ENCODE measurements around the gene TAOK3. TPM values are rescaled to one million over a fixed set of nuclear protein-coding genes. Genes with fewer than 3 reads are reported as not detected.

TAOK3 gene
- total and polyA plus RNA-seq, 10 of the 15 experiments (the other 5 are each of a cell fraction or from before 2014, with no cell fraction given) = 41.3 to 131 (median 57.8) TPM

GRCh38 chr12:118337194-118337838 lies 35.4 kb downstream of the TAOK3 start (continued):
- no peak for TF ChIP-seq SKIL (IDR thresholded peaks at IDR 0.05; ENCODE audit: low read depth, poor library complexity, severe bottlenecking)
- no peak for TF ChIP-seq NR2C1 (IDR thresholded peaks at IDR 0.05)
- no peak for TF ChIP-seq ATF2 (IDR thresholded peaks at IDR 0.05; ENCODE audit: low read length)
- no peak for TF ChIP-seq NFYB (IDR thresholded peaks at IDR 0.05; ENCODE audit: insufficient read depth, low read depth, low read length)
- no peak for TF ChIP-seq ZNF207 (IDR thresholded peaks at IDR 0.05; ENCODE audit: borderline replicate concordance)
- TF ChIP-seq PRDM15 (CRISPR knock-in tag; IDR thresholded peaks at IDR 0.05) = no peak
- TF ChIP-seq, protein P1, sequence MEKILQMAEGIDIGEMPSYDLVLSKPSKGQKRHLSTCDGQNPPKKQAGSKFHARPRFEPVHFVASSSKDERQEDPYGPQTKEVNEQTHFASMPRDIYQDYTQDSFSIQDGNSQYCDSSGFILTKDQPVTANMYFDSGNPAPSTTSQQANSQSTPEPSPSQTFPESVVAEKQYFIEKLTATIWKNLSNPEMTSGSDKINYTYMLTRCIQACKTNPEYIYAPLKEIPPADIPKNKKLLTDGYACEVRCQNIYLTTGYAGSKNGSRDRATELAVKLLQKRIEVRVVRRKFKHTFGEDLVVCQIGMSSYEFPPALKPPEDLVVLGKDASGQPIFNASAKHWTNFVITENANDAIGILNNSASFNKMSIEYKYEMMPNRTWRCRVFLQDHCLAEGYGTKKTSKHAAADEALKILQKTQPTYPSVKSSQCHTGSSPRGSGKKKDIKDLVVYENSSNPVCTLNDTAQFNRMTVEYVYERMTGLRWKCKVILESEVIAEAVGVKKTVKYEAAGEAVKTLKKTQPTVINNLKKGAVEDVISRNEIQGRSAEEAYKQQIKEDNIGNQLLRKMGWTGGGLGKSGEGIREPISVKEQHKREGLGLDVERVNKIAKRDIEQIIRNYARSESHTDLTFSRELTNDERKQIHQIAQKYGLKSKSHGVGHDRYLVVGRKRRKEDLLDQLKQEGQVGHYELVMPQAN (conservative IDR thresholded peaks at IDR 0.05) = no peak
